GM12865 (cell line): ENCODE measurements around the gene TTYH3.
A peak's percentile ranks its signal among the peaks of the same experiment; 100 is the strongest.

Source experiments
- DNase-seq: peaks from one replicate; pipeline ENCODE4 v3.0.0; 2010; ENCODE audit warnings: low read depth
- H3K4me3 ChIP-seq: 2 replicates; pipeline ENCODE4 v1.5.1; 2011; ENCODE audit warnings: mild to moderate bottlenecking, low read depth, low read length, control low read depth
- TF ChIP-seq, protein P1 (sequence below): IDR thresholded peaks from 2 replicates; pipeline ENCODE4 v1.5.1; 2011; ENCODE audit warnings: low read length, control low read depth, low read depth, inconsistent platforms; ENCODE audit not compliant: insufficient read depth; ENCODE audit errors: missing control alignments

TTYH3 gene

DNA sequence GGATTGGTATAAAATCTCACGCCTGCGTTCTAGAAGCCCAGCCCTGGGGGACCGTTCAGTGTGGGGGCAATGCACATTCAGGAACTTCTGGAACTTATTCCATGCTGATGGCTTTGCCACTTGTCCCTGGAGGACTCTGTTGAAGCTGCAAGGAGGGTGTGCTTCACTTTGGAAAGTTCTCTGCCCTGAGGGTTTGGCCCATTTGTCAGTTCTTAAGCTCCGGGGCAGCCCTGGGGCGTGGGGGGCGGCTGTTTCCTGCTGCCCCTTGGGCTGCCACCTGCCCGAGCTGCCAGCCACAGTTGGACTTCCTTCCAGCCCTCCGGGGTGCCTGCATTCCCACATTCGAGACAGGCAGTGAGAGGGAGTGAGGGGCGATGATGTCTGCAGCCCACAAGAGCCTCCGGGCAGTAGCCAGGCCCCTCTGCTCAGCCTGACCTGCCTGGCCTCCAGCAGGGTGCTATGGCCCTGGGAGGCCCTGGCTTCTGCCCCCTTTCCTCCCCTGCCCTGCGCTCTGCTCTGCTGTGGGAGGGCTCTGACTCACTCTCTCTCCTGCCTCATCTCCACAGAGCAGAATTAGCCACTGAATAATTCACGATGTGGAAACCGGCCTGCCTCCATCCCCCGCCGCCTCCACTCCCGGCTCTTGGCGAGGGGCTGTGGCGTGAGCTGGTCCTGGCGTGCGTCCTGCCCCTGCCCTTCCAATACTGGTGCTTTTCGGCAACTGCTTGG lies 1.9 kb downstream of the TTYH3 start:
- DNase-seq: no peak
- H3K4me3 ChIP-seq: peak overlapping the region; percentile 69
- TF ChIP-seq, protein P1, sequence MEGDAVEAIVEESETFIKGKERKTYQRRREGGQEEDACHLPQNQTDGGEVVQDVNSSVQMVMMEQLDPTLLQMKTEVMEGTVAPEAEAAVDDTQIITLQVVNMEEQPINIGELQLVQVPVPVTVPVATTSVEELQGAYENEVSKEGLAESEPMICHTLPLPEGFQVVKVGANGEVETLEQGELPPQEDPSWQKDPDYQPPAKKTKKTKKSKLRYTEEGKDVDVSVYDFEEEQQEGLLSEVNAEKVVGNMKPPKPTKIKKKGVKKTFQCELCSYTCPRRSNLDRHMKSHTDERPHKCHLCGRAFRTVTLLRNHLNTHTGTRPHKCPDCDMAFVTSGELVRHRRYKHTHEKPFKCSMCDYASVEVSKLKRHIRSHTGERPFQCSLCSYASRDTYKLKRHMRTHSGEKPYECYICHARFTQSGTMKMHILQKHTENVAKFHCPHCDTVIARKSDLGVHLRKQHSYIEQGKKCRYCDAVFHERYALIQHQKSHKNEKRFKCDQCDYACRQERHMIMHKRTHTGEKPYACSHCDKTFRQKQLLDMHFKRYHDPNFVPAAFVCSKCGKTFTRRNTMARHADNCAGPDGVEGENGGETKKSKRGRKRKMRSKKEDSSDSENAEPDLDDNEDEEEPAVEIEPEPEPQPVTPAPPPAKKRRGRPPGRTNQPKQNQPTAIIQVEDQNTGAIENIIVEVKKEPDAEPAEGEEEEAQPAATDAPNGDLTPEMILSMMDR: no peak

DNA sequence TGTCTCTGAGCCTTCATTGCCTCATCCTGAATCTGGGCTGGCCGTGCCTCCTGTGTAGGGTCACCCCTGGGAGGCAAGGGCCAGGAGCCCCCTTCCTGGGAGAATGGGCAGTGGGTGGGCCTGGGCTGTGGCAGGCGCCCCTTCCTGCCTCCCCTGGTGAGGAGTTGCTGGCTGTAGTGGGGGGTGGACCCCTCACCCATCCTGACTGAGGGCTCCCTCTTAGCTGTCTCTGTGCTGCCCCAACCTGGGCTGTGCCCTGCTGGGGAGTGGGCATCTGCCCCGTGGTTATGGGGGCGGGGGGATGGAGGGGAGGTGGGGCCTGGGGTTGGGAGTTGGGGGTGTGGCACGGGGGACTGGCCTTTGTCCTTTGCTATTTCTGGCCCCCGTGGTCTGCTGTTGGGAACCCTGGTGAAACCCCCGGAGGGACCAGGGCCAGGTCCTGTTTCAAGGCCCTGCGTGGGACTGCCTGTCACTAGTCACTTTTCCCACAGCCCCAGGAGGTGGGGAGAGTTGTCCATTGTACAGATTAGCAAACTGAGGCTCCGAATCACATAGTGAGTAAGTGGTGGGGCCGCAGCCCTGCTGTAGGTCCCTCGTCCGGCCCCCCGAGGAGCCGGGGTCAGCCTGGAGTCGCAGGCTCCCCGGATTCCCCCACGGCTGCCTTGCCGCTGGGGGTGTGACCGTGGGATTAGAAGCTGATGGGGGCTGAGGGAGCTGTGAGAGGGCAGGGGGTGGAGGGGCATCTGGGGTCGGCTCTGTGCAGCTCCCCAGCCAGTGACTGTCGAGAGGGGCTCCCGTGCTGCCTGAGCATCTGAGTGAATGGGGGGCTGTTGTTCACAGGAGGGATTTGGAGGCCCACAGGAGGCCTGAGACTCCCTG lies 2.7 kb downstream of the TTYH3 start:
- DNase-seq: no peak
- no peak overlapping the region for H3K4me3 ChIP-seq
- TF ChIP-seq, protein P1: no peak

DNA sequence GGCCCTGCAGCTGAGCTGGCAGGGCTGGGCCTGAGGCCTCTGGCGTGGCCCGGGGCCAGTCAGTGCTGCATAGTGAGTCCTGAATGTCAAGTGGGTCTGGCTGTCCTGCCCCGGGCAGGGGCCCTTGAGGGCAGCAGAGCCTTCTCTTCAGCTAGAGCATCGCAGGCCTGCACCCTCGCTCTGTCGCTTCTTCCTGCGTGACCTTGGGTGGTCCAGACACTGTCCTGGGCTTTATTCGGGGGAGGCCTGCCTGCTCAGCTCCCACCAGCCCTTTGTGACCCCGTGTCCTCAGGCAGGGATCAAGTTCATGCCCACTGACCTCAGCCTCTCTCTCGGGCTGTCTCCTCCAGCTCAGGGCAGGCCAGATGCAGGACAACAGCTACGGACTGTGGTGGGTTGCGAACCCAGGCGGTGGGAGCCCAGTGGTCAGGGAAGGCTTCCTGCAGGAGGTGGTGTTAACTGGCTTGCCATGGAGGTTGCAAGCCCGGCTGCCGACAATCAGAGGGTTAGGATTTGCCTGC lies 3.4 kb downstream of the TTYH3 start:
- TF ChIP-seq, protein P1: no peak
- no peak for DNase-seq
- H3K4me3 ChIP-seq: no peak overlapping the region

DNA sequence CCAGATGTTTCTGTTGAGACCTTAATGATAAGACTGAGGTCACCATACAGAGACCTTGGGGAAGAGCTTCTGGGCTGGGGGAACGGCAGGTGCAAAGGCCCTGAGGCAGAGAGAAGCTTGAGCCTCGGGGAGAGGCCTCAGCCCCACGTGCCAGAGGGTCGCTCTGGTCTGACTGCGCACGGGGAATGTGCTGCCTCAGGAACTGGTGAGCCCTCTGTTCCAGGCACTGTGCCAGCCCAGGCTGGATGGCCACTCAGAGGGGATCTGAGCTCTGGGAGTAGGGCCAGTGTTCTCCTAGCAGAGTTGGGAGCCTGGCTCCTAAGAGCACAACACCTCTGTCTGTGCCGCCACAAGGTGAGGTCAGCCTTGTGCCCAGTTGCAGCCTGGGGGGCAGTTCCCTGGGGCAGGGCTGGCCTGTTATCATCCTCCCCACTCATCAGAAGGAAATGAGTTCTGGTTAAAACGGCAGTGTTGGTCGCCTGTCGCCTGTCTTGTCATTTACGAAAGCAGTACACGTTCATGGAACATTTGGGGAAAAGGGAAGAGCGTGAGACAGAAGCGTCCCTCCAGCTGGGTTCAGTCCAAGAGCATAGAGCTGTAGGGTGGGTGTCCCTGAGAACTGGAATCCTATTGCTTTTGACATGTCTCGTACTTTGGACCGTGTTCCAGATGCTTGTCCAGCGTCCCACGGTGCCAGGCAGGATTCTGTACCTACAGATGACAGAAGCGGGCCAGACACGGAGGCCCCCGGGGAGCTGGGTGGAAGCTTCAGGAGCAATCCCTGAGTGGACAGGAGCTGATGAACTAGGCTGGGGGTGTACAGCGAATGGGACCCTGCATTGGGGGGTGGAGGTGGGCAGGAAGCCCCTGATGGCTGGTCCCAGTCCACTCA lies 4.3 kb downstream of the TTYH3 start:
- TF ChIP-seq, protein P1: no peak
- no peak overlapping the region for H3K4me3 ChIP-seq
- DNase-seq: no peak

DNA sequence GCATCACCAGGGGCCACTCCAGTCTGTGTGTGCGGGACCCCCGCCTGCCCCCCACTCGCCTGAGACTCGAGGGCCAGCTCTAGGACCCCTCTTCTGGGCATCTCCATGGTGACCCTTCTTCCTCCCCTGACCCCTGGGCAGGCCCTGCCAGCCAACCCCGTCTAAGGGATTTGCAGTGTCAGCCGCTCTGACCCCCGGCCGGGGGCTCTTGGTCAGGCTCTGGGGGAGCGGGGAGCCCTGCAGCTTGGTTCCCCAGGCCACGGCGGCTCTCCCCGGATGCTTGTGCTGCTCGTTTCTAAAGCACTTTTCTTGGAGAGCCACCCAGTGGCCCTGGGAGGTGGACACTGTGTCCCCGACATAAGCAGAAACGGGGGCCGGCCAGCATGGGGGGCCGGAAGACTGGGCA lies 5.3 kb downstream of the TTYH3 start:
- TF ChIP-seq, protein P1: no peak
- H3K4me3 ChIP-seq: no peak overlapping the region

DNA sequence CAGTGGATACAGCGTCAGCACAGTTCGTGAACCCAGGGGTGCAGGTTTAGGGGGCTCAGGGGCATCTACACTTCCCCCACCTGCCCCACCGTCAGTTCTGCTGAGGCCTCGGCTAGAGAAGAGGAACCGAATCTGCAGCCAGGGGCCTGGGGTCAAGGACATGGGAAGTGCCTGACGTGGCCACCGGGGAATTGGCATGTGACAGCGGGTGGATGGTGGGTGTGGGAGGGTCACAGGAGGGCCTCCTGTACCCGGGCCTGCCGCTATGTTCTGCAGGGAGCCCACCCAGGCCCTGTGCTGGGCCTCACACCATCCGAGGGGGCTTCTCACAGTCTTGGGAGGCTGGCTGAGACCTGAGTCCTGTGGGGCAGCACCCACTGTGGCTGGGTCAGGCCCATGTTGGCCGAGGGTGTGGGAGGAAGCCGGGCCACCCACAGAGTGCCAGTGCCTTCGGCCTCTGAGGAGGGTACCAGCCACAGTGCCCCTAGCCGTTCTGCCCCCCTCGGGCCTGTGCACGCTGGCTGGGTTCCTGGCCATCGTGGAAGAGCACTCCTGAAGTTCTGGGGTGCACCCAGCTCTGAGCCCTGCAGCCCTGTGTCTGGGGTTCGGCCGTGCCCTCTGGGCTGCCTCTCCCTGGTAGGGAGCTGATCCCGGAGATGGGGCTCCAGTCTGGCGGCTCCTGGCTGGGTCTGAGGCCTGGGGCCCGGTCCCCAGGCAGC lies 5.9 kb downstream of the TTYH3 start:
- TF ChIP-seq, protein P1: no peak
- H3K4me3 ChIP-seq: no peak overlapping the region
- no peak for DNase-seq

More for the DNA sequence above, 5.3 kb downstream of the TTYH3 start:
- no peak for DNase-seq
